Measurements from ENCODE around the gene PPP2R5B.
"Not testable (repeated sequence)": the region's sequence is repeated elsewhere in the genome, so short reads cannot be mapped to it uniquely, and the experiment has no call there.

PPP2R5B gene

GRCh38 chr11:64983339-64983738 lies 58.9 kb downstream of the PPP2R5B start:
- DNase-seq (ENCODE audit: low spot score), result not testable (repeated sequence)

Measured in putamen (tissue), 1 donor.